Hematopoietic multipotent progenitor cell treated with erythropoietin and hydrocortisone succinate and interleukin-3 and kit ligand, for 15 days (in vitro differentiated cells): ENCODE results near the gene PBX4.
A peak's percentile ranks its signal among the peaks of the same experiment; 100 is the strongest.

ENCODE experiments used
- DNase-seq: peaks from one replicate; pipeline ENCODE4 v3.0.0-alpha.2; 2015; ENCODE audit warnings: low spot score

Gene PBX4

DNA sequence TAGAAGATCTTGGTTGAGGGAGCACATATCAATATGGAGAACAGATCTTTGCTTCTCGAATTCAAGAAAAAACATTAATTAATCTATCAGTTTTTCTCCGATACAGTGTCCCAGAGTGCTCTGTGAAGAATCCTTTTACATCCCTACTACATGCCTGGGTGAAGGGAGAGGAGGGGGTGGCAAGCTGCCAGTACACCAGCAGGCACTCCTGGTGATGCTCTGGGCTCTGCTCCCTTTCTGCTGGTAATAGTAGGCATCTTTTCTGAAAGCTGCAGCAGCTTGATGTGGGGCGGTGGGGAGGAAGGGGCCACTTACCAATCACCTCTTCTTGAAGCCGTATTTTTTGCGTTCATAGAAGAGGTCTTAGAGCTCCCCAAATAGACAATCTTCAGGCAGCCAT is 30.7 kb downstream of the PBX4 start:
- no peak for DNase-seq

DNA sequence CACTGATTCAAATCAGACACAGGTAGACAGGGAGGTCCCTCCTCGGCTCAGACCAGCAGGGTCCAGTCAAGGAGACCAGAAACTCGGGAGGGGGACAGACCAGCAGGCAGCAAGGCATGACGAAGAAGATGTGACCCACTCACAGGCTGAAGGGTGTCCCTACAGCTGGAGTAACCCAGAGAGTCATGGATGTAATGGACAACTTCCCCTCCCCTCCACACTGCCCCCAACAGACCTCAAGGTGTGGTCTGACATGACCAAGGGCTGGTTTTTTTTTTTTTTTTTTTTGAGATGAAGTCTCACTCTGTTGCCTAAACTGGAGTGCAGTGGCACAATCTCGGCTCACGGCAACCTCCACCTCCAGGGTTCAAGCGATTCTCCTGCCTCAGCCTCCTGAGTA is 34.1 kb downstream of the PBX4 start:
- no peak for DNase-seq

DNA sequence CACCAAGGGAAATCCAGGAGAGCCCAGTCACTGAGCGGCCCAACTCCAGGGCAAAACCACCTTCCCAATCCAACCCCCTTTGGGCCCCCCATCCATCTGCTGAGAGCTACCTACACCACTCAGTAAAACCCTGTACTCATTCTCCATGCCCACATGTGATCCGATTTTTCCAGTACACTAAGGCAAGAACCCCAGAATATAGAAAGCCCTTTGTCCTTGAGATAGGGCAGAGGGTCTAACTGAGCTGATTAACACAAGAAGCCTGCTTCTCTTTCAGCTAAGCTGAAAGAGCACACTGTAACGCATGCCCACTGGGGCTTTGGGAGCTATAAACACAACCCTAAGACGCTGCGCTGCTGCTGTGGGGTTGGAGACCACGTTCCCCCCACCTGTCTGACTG is 36.0 kb downstream of the PBX4 start:
- DNase-seq = no peak

DNA sequence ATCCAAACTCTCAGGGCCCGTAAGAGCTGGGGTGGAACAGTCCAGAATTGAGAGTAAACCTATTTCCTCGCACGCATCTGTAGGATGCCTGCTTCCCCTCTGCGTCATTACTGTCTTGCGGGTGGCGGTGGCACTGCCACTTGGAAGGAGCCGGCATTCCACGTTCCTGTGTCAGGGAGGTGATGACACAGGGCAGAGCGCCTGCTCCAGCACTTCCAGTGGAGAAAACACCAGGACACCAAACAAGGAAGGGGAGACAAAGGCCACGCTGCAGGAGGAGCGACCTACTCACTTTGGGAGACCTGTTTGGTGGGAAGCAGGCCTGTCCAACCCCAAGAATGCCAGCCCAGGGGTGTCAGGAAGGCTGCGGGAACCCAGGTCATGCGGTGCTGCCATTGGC is 37.1 kb downstream of the PBX4 start:
- DNase-seq = no peak

DNA sequence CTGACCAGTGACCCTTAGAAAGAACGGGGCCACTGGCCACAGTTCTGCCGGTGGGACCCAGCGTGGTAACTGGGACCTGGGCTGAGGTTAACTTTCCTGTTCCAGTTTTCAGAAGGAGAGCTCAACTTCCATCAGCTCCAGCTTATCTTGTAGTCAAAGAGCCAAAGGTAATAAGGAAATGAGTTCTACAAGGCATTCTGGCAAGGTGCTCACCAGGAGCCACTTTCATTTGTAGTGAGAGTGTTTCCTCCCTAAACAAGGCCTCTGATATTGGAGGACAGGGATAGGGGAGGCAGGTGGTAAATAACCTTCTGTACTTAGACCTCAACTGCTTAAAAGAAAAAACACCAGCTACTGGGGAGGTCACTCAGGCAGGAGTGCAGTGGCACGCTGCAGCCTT is 38.1 kb downstream of the PBX4 start:
- DNase-seq = no peak

DNA sequence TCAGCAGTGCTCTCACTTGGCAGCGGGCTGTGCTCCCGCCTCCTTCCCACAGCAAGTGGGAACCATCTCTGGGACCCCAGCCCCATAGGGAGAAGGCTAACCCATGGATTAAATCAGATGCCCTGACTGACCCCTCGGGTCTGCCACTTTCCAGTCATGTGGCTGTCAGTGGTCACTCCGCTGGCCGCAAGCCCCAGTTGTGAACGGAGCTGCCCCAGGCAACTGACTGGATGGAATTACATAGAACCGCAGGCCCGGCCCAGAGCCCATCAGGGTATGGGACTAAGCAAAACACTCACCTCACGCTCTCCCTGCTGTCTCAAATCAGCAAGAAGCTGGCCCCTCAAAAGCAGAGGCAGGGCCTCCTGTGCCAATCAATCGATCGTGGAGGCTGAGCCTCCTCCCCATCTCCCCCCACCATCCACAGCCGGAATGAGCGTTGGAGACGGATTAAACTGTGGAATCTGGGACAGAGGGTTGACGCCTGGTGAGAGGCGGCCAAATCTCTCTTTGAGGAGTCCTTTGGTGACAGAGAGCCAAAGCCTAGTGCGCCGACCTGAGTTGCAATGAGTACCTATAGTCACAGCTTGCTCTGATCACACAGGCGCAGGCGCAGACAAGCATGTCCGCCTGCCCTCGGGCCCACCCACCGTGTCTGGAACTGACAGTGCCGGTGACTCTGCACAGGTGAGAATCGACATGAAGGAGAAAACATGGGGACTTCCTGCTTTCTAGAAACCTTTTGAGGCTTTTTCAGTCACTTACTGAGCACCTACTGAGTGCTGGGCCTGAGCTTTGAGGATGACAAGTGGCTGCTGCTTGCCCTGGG is 38.7 kb downstream of the PBX4 start:
- no peak for DNase-seq

DNA sequence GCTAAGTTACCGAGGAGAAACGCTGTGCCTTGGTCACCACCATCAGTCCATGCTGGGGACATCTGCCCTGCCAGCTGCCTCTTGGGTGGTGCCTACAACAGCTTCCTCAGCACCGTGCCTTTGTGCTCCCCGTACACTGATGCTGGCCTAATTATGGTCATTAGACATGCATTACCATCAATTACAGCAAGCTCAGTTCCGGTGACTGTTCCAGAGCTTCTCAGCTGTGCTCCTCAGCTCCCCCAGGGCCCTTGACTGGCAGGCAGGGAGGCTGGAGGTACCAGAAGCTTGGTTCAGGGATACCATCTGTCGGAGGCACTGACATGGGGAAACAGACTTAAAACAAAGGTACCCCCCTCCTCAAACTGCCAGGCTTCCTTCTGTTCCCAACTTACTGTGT is 40.2 kb downstream of the PBX4 start:
- DNase-seq = no peak

DNA sequence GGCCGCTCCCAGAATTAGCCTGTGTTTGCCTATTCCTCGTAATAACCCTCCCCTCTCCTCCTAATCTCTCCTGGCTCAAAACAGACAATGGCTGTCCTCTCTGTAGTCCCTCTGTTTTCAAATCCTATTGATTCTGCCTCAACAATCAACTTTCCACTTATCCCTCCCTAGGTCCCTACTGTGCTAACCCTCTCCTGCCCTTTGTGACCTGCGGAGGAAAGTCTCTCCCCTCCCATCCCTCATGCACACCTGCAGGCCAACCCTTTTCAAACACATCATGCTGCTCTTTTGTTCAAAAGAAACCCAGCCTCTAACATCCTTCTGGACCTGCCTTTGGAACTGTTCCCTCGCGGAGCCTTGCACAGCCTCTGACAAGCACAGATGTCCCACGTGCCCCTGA is 43.1 kb downstream of the PBX4 start:
- DNase-seq = no peak

DNA sequence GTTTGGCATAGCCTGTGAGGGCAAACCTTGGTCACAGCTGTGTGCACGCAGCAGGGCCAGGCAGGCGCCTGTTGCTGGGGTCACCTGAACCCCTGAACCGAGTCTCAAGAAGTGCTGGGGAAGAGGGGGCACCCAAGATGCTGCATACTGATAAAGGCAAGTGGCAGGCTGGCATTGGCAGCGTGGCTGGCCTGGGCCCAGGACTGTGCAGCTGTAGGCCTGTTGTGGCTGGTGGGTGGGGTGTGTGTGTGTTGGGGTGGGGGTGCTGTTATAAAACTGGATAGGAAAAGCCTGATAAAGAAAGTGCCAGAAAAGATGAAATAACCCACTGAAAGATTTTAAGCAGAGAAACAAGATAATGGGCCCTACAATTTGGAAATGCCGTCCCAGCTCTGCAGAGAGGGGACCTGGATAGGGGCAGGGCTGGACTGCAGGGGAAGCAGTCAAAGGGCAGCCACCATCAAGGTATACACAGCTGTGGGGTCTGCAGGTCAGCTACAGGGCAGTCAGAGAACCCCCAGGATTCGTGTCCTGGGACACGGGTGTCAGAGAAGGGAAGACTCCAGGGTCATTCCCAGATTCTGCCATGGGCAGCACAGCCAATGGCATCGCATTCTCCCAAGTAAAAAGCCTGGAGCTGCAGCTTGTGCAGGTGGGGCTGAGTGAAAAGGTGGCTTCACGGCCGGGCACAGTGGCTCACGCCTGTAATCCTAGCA is 47.3 kb downstream of the PBX4 start:
- DNase-seq = peak; percentile 11

DNA sequence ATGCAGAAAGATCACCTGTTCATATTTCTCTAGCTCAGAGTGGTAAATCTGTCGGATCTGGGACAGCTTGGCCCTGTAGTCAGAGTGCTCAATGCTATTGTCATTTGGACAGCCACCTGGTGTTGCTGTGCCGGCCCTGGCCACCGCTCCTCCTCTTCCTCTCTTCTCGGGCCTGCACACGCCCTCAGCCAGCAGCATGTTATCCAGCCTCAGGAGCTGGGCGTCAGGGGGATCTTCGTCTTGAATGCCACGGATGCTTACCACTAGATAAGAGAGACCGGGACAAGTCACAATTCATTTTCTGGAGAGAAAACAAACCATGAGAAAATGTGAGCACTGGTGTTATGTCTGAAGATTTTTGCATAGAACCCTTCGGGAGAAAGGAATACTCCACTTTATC is 47.9 kb downstream of the PBX4 start:
- peak; percentile 5 for DNase-seq

DNA sequence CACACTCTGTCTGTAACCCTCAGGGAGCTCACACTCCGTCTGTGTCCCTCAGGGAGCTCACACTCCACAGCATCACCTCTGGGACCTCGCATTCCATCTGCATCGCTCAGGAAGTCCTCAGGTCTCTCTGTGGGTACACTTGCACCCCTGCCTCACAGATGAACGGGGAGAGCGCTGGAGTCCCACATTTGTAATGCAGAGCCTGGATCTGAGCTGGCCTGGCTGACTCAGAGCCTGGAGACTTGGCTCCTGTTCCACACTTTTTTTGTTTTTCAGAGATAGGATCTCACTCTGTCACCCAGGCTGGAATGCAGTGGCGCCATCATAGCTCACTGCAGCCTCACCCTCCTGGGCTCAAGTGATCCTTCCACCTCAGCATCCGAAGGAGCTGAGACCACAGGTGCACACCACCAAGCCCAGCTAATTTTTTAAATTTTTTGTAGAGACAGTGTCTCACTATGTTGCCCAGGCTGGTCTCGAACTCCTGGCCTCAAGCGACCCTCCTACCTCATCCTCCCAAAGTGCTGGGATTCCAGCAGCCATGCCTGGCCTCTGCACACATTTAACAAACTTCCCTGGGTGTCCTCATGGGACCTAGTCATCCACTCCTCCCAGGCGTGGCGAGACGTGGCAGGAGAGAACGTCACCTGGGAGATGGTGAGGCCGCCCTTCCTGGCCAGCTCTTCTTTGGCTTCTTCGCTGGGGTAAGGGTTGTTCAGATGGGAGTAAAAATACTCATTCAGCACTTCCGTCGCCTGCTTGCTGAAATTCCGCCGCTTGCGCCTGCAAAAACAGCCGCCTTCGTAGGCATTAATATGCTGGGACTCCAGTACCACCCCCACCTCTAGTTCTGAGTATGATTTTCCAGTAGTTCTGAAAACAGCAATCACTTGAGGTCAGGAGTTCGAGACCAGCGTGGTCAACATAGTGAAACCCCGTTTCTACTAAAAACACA is 49.4 kb downstream of the PBX4 start:
- no peak for DNase-seq

DNA sequence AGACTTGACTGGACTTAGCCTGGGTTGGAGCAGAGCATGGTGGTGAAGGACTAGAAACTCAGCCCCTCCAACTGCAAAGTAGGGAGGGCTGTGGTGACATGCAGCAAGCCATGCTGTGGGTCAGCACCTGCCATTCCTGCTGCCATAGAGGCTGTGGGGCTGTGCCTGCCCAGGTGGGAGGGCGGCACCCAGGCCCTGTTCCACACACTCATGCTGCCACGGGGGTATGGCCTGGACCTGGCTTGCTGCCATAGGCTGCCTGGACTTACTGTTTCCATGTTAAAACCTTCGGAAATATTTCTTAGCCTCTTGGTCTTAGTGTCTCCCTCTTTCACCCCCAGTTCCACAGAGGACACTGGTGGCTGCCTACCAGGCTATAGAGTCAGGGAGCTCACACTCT is 51.1 kb downstream of the PBX4 start:
- no peak for DNase-seq

DNA sequence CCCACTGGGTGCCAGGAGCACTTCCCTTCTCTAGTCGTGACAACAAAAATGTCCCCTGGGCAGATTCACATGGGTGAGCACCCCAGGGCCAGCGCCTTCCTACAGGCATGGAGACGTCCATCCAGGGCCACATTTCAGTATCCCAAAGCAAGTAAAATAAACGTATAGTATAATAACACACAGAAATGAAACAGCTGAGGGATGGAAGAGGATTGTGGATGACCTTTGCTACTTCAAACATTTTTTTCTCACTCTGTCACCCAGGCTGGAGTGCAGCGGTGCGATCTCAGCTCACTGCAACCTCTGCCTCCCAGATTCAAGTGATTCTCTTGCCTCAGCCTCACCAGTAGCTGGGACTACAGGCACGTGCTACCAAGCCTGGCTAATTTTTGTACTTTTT is 52.2 kb downstream of the PBX4 start:
- no peak for DNase-seq

DNA sequence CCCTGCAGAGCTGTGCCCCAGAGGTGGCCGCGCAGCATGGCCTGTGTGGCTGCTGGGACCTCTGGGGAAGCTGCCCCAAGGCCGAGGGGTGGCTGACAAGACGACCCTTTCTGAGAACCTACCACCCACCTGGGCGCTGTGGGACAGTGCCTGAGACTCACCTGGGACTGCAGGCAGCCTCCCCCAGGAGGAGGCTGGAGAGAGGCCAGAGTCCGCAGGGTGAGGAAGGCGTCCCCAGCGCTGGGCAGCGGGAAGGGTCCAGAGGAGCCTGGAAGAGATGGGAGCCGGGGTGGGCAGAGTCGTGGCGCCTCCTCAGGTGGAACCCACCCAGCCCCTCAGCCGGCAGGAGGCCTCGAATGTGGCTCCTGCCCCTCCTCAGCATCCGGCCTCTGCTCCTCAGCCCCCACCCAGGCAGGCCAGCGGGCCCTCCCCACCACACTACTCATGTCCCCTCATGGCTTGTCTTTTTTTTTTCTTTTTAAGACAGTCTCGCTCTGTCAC is 55.1 kb downstream of the PBX4 start:
- no peak for DNase-seq

DNA sequence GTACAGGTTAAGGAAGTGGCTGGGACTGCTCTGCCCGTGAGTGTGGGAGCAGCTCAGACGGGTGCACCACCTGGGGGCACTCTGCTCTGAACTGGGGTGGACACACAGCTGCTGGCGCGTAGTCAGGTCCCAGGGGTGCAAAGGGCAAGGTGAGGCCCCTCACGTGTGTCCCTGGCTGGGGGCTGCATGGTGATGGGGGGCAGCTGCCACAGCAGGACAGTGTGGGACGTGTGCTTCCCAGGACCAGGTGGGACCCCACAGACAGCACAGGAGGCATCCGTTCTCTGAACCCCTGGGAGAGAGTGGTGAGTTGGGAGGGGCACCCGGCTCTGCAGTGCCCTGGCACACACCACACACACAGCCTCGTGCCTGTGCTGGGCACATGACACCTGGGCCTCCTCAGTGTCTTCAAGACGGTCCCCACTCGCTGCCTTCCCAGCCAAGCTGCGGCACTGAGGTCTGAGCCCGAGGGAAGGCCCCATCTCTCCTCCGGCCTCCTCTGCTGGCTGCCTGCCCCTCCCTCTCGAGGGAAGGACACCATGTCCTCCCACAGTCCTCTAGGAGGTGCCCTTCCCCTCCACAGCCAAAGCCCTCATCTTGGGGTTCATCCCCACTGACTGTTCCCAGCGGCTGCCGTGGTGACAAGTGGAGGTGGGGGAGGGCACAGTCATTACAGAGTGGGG is 55.7 kb downstream of the PBX4 start:
- DNase-seq = no peak

DNA sequence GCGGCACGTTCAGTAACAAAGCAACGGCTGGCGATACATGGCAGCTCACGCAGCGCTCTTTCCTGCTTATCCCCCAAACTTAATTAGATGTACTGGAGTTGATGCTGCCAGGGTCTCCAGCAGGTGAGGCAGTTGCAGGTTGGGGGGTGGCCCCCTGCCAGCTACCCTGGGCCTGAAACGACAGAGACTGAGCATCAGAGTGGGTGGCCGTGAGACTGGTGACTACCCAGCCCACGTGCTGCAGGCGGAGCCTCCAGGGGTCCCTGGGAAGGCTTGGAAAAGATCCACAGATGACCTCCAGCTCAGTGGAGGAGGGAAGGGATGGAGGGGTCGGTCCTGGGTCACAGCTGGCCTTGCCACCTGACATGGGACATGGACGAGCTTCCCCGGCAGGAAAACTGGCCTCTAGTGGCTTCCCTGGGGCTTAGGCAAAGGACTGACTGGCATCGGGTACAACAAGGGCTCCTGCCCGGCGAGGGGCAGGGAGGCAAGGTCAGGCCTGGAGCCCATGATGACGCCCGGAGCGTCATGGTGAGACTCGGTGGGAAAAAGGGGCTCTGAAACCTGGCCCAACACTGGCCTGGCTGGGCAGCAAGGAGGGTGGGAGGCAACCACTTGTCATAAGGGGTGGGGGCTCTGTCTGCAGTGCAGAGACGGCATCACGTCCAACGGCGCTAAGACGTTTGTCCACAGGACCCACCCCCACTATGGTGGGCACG is 56.4 kb downstream of the PBX4 start:
- no peak for DNase-seq

DNA sequence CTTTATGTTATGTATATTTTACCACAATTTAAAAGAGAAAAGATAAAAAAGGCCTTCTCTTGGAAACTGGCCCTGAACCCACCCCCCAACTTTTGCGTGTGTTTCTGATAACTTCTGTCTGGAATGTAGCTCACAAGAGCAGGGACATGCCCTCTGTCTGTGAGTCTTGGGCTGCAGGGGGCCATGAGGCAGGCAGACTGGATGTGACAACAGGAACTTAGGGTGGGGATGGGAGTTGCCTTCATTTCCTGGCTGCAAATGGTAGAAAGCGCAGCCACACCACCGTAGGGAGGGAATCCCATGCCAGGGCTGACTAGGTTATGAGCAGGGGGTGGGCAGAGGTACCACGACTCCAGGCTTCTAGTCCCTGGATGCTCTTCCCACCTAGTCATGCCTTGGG is 58.6 kb downstream of the PBX4 start:
- no peak for DNase-seq

DNA sequence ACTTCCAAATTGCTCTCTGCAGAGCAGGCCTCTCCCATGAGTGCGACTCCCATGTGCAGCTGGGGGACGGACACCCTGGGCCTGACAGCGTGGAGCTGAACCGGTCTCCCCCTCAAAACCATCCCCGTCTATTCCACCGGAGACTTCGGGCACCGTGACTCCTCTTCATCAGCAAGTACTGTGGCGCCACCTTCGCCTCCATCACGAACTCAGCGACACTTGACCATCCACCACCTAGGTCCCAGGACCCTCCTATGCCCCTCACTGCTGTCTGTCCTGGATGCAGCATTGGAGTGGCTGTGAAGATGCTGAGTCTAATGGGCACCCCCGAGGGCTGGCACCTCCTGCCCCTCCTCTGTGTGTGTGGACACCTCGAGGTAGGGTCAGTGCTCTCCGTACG is 59.9 kb downstream of the PBX4 start:
- no peak for DNase-seq

DNA sequence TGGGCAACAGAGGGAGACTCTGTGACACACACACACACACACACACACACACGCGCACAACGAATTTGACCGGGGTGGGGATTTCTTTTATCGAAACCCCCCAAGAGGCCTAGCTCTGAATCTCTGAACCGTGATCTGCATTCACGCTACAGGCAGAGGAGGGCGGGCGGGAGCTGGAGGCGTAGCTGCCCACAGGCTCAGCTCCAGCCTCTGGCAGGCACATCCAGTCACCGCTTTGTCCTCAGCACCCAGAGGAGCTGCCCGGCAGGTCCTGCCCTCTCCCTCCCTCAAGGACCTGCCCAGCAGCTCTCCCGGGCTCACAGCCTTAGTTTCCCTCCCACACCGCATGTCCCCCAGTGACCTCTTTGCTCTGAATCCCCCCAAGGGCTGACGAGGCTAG is 60.4 kb downstream of the PBX4 start:
- DNase-seq = no peak

DNA sequence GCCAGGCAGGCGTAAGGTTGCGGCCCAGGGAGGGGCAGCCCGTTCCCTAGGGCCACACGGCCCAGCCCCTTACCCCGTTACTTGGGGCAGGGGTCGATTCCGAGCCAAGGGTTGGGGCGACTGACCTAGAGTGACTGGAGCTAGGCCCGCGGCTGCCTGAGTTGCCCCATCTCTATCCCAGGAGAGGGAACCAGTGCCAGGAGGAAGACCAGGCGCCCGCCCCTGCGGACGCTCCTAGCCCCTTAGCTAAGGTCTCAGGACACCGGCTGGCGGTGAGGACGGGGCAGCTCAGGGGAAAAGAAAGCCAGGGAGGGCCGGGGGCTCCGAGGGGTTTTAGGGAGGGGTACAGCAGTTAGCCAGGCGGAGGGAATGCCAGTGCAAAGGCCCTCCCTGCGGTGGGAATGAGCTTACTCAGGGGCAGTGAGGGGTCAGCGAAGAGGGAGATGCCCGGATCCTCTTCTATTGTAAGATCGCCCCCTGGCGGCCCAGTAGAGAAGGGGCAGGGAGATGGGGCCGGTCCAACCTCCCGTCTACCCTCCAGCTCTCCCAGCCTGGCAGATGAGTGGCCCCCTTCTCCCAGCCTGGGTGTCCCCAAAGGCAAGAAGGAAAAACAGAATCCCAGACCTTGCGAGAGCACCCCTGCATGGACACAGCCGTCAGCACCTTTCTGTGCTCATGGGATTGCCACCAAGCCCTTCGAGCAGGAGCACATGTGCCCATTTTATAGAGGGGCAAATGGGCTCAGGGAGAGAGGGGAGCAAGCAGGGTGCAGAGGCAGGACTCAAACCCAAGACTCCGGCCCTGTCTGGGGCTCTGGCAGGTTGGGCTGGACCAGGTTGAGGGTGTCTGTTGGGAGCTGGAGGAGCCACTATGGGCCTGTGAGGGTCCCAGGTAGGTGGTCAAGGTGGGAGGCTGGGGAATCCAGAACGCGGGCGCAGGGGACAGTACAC is 64.1 kb downstream of the PBX4 start:
- DNase-seq = peak; percentile 65
